GM23338 (cell line): ENCODE results near the gene ETV3. TPM values are rescaled to one million over a fixed set of nuclear protein-coding genes. Genes with fewer than 3 reads are reported as not detected.

Experiments
- NANOG ChIP-seq: IDR thresholded peaks from 2 replicates; pipeline ENCODE4 v1.6.1; 2016; ENCODE audit warnings: antibody characterized with exemption, borderline replicate concordance
- POLR2AphosphoS5 ChIP-seq: IDR thresholded peaks from 2 replicates; pipeline ENCODE4 v1.6.1; 2016; ENCODE audit warnings: antibody characterized with exemption, low read depth
- STAT1 ChIP-seq: IDR thresholded peaks from one replicate; pipeline ENCODE4 v1.6.1; 2016; ENCODE audit warnings: antibody characterized with exemption; ENCODE audit not compliant: unreplicated experiment
- ZNF114 ChIP-seq: fragments of 250-450 bp; sonication (Bioruptor Pico); IDR thresholded peaks from 2 replicates; pipeline ENCODE4 v1.5.0; 2020; ENCODE audit warnings: mild to moderate bottlenecking, moderate library complexity
- polyA plus RNA-seq: library from polyadenylated mRNA; unstranded; fragments of >200 nt; fragmentation: Nextera tagmentation; extraction: Ambion mirVana; gene quantifications from 2 replicates; pipeline ENCODE4 v1.2.1, GENCODE V29; 2016
- total RNA-seq: library from RNA; depleted of rRNA; stranded (reverse); fragments of >200 nt; shearing (Covaris generic); gene quantifications from 2 replicates; pipeline ENCODE4 v1.2.3, GENCODE V29; 2014
- TF ChIP-seq, protein P1 (sequence below): fragments of 250-450 bp; sonication (Bioruptor Pico); IDR thresholded peaks from 2 replicates; pipeline ENCODE4 v1.5.0; 2020; ENCODE audit warnings: mild to moderate bottlenecking, moderate library complexity
- TF ChIP-seq, protein P2 (sequence below), 2 experiments: fragments of 200-600 bp in 1 of 2; sonication (generic) in 1 of 2; conservative IDR thresholded peaks; 2 replicates each; pipeline versions ENCODE4 v1.5.1 to v1.6.1; 2016 to 2017; ENCODE audit warnings: antibody characterized with exemption in 2 of 2, low read depth in 2 of 2, mild to moderate bottlenecking in 2 of 2, moderate library complexity in 1 of 2

The ETV3 gene
- total and polyA plus RNA-seq, 2 experiments from 2014 or later = 8.1 to 19.6 TPM

DNA sequence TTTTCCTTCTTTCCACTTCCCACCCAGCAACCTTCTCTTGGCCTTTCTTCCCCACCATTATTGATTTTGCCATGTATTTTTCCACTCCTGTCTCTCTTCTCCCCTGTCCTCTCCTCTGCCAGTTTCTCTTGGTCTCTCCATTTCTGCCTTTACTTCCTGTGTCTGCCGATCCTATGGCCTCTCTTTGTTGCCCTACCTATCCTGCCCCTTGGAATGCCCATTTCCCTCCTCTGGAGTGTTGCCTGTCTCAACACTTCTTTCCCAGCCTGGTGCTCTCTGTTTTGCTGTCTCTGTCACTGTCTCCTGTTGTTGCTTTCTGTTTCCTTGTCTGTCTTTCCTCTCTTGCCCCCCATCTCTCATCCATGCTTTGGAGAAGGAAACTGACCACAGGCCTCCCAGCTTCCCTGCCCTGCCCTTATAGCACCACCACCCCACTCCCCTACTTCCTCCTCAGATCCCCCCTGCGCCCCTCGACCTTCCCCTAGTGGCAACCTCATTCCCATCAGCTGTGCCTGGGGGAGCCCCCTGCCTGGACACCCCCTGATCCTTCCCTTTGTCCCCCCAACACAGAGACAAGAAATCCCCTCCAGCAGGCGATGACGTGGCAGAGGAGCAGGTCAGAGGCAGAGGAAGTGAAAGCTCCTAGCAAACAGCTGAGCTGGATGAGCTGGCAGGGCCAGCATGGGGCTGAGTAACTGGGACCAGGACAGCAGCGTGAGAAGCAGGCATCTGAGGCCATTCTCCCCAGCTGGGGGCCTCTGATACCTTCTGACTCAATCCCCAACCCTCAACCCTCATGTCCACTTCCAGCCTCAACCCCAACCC is 32.0 kb downstream of the ETV3 start (continued):
- TF ChIP-seq, protein P1, sequence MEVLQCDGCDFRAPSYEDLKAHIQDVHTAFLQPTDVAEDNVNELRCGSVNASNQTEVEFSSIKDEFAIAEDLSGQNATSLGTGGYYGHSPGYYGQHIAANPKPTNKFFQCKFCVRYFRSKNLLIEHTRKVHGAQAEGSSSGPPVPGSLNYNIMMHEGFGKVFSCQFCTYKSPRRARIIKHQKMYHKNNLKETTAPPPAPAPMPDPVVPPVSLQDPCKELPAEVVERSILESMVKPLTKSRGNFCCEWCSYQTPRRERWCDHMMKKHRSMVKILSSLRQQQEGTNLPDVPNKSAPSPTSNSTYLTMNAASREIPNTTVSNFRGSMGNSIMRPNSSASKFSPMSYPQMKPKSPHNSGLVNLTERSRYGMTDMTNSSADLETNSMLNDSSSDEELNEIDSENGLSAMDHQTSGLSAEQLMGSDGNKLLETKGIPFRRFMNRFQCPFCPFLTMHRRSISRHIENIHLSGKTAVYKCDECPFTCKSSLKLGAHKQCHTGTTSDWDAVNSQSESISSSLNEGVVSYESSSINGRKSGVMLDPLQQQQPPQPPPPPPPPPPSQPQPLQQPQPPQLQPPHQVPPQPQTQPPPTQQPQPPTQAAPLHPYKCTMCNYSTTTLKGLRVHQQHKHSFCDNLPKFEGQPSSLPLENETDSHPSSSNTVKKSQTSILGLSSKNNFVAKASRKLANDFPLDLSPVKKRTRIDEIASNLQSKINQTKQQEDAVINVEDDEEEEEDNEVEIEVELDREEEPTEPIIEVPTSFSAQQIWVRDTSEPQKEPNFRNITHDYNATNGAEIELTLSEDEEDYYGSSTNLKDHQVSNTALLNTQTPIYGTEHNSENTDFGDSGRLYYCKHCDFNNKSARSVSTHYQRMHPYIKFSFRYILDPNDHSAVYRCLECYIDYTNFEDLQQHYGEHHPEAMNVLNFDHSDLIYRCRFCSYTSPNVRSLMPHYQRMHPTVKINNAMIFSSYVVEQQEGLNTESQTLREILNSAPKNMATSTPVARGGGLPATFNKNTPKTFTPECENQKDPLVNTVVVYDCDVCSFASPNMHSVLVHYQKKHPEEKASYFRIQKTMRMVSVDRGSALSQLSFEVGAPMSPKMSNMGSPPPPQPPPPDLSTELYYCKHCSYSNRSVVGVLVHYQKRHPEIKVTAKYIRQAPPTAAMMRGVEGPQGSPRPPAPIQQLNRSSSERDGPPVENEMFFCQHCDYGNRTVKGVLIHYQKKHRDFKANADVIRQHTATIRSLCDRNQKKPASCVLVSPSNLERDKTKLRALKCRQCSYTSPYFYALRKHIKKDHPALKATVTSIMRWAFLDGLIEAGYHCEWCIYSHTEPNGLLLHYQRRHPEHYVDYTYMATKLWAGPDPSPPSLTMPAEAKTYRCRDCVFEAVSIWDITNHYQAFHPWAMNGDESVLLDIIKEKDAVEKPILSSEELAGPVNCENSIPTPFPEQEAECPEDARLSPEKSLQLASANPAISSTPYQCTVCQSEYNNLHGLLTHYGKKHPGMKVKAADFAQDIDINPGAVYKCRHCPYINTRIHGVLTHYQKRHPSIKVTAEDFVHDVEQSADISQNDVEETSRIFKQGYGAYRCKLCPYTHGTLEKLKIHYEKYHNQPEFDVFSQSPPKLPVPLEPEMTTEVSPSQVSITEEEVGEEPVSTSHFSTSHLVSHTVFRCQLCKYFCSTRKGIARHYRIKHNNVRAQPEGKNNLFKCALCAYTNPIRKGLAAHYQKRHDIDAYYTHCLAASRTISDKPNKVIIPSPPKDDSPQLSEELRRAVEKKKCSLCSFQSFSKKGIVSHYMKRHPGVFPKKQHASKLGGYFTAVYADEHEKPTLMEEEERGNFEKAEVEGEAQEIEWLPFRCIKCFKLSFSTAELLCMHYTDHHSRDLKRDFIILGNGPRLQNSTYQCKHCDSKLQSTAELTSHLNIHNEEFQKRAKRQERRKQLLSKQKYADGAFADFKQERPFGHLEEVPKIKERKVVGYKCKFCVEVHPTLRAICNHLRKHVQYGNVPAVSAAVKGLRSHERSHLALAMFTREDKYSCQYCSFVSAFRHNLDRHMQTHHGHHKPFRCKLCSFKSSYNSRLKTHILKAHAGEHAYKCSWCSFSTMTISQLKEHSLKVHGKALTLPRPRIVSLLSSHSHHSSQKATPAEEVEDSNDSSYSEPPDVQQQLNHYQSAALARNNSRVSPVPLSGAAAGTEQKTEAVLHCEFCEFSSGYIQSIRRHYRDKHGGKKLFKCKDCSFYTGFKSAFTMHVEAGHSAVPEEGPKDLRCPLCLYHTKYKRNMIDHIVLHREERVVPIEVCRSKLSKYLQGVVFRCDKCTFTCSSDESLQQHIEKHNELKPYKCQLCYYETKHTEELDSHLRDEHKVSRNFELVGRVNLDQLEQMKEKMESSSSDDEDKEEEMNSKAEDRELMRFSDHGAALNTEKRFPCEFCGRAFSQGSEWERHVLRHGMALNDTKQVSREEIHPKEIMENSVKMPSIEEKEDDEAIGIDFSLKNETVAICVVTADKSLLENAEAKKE (CRISPR knock-in tag) = no peak
- TF ChIP-seq, protein P2, sequence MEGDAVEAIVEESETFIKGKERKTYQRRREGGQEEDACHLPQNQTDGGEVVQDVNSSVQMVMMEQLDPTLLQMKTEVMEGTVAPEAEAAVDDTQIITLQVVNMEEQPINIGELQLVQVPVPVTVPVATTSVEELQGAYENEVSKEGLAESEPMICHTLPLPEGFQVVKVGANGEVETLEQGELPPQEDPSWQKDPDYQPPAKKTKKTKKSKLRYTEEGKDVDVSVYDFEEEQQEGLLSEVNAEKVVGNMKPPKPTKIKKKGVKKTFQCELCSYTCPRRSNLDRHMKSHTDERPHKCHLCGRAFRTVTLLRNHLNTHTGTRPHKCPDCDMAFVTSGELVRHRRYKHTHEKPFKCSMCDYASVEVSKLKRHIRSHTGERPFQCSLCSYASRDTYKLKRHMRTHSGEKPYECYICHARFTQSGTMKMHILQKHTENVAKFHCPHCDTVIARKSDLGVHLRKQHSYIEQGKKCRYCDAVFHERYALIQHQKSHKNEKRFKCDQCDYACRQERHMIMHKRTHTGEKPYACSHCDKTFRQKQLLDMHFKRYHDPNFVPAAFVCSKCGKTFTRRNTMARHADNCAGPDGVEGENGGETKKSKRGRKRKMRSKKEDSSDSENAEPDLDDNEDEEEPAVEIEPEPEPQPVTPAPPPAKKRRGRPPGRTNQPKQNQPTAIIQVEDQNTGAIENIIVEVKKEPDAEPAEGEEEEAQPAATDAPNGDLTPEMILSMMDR (conservative IDR thresholded peaks at IDR 0.05; ENCODE audit: low read depth in 2 of 2) = no peak
- TF ChIP-seq ZNF114 = no peak
- TF ChIP-seq STAT1 = no peak
- no peak for TF ChIP-seq NANOG
- TF ChIP-seq POLR2AphosphoS5 = no peak
